NT2/D1 (cell line): ENCODE results near the gene LIMK2.
"Not testable (repeated sequence)": the region's sequence is repeated elsewhere in the genome, so short reads cannot be mapped to it uniquely, and the experiment has no call there.

Experiments
- DNase-seq: peaks from one replicate; pipeline ENCODE4 v3.0.0-alpha.2; 2011; ENCODE audit warnings: low read depth, low spot score
- H3K27me3 ChIP-seq: 2 replicates; pipeline ENCODE4 v1.6.0; 2011; ENCODE audit warnings: mild to moderate bottlenecking; ENCODE audit not compliant: insufficient read length, insufficient read depth
- H3K36me3 ChIP-seq: 2 replicates; pipeline ENCODE4 v1.6.1; 2011; ENCODE audit warnings: mild to moderate bottlenecking, low read length, mixed read lengths; ENCODE audit not compliant: insufficient read depth, insufficient read length
- H3K4me1 ChIP-seq: 2 replicates; pipeline ENCODE4 v1.5.1; 2011; ENCODE audit not compliant: insufficient read depth, insufficient read length
- H3K4me3 ChIP-seq: 2 replicates; pipeline ENCODE4 v1.5.1; 2011; ENCODE audit warnings: low read depth; ENCODE audit not compliant: insufficient read length
- H3K9ac ChIP-seq: 2 replicates; pipeline ENCODE4 v1.6.0; 2011; ENCODE audit warnings: low read depth; ENCODE audit not compliant: insufficient read length
- H3K9me3 ChIP-seq: 2 replicates; pipeline ENCODE4 v1.5.1; 2011; ENCODE audit warnings: mild to moderate bottlenecking, low read length; ENCODE audit not compliant: insufficient read depth
- SUZ12 ChIP-seq: IDR thresholded peaks from 2 replicates; pipeline ENCODE4 v1.6.1; 2011; ENCODE audit not compliant: insufficient read length, insufficient read depth; ENCODE audit errors: extremely low read depth
- YY1 ChIP-seq: IDR thresholded peaks from 2 replicates; pipeline ENCODE4 v1.6.1; 2011; ENCODE audit not compliant: insufficient read length, insufficient read depth
- ZNF274 ChIP-seq: IDR thresholded peaks from 2 replicates; pipeline ENCODE4 v1.6.1; 2011; ENCODE audit warnings: mild to moderate bottlenecking, low read depth, low read length

LIMK2 gene

DNA sequence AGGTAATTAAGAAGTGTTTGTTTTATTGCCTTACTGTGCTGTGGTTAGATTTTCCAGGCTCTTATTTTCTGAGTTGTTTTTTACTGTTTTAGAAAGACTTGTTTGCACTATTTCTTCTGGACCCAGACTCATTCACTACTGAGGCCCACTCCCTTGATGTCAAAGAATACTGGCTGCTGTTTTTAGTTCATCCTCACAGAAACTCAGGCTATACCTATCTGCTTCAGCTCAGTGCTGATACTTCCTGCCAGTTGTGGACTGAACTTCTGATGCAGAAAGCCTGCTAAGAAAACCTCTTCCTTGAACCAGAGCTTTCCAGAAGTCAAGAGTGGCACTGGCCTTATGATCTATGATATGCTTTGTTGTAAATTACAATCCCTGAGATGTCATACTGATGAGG lies 96.1 kb downstream of the LIMK2 start:
- no peak for TF ChIP-seq ZNF274
- no peak for TF ChIP-seq SUZ12
- no peak for TF ChIP-seq YY1

DNA sequence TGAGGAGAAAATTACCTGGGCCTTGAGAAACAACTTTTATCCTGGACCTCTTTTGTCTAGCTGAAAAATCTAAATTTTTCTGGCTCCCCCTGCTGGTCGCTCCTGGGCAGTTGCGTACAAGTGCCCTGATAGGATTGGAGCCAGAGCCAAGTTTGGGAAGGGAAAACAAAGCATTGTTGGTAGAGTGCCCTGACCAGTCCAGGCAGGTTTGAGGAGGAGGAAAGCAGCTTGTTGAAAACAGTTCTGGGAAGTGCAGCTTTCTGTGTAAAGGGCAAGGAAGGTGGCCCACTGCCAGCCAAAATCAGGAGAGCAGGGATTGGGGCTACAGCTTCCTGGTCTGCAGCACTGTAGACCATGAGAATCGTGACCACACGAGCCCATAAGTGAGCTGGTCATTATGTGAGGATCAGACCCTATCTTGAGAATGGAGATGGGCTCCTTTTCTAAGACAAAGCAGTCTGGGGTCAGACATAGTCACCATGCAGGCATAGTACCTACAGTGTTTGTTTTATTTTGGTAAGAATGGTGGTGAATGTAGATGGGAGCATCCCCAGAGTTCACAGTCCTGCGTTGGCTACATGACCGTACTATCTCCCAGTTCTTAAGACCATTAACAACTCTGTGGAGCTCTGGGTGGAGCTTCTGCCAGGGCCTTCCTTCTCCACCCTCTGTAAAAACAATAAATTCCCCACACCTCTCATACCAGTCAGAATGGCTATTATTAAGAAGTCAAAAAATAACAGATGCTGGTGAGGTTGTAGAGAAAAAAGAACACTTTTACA lies 101.5 kb downstream of the LIMK2 start:
- Histone ChIP-seq H3K4me1 (peaks cover 2% of the 10 kb centered on the region), H3K9ac (no peak overlapping the region), H3K4me3 (no peak overlapping the region), H3K36me3 (no peaks in the 10 kb centered on the region), H3K9me3 (no peaks in the 10 kb centered on the region), H3K27me3 (no peaks in the 10 kb centered on the region)
- TF ChIP-seq YY1 (no peak), SUZ12 (no peak), ZNF274 (no peak)
- no peak for DNase-seq

More for the DNA sequence above, 96.1 kb downstream of the LIMK2 start:
- no peaks in the 10 kb centered on the region for H3K4me1 ChIP-seq
- H3K27me3 ChIP-seq: no peaks in the 10 kb centered on the region
- H3K9me3 ChIP-seq: no peaks in the 10 kb centered on the region
- H3K9ac ChIP-seq: no peak overlapping the region
- H3K4me3 ChIP-seq: no peak overlapping the region
- H3K36me3 ChIP-seq: no peaks in the 10 kb centered on the region
- no peak for DNase-seq

DNA sequence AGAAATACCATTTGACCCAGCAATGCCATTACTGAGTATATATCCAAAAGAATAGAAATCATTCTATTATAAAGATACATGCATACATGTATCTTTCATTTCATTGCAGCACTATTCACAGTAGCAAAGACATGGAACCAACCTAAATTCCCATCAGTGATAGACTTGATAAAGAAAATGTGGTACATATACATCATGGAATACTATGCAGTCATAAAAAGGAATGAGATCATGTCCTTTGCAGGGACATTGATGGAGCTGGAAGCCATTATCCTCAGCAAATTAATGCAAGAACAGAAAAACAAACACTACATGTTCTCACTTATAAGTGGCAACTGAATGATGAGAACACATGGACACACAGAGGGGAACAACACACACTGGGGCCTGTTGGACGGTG lies 102.1 kb downstream of the LIMK2 start:
- DNase-seq, H3K4me3 ChIP-seq, H3K9ac ChIP-seq, H3K9me3 ChIP-seq, H3K4me1 ChIP-seq, H3K36me3 ChIP-seq, H3K27me3 ChIP-seq: not testable (repeated sequence)

DNA sequence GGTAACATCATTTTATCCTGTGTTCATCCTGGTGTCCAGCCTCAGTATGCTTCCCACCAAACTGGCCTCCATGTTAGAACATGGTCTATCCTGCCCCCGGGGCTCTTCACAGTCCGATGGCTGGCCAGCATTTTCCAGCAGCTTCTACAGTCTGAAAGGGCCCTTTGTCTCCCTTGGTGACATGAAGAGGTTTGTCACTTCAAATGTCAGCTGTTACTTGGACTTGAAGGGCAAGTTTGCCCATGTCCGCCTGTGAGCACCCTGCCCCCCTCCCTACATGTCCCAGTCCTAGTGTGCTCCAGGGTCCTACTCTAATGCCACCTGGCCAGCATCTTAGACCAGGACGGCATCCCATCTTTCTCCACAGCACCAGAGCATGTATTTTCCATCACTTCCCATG lies 109.3 kb downstream of the LIMK2 start:
- no peaks in the 10 kb centered on the region for H3K27me3 ChIP-seq
- no peak for DNase-seq
- no peaks in the 10 kb centered on the region for H3K9me3 ChIP-seq
- TF ChIP-seq SUZ12: no peak
- TF ChIP-seq ZNF274: no peak
- TF ChIP-seq YY1: no peak
- no peak overlapping the region for H3K9ac ChIP-seq
- no peak overlapping the region for H3K4me3 ChIP-seq
- peaks cover 25% of the 10 kb centered on the region for H3K36me3 ChIP-seq
- H3K4me1 ChIP-seq: no peaks in the 10 kb centered on the region

DNA sequence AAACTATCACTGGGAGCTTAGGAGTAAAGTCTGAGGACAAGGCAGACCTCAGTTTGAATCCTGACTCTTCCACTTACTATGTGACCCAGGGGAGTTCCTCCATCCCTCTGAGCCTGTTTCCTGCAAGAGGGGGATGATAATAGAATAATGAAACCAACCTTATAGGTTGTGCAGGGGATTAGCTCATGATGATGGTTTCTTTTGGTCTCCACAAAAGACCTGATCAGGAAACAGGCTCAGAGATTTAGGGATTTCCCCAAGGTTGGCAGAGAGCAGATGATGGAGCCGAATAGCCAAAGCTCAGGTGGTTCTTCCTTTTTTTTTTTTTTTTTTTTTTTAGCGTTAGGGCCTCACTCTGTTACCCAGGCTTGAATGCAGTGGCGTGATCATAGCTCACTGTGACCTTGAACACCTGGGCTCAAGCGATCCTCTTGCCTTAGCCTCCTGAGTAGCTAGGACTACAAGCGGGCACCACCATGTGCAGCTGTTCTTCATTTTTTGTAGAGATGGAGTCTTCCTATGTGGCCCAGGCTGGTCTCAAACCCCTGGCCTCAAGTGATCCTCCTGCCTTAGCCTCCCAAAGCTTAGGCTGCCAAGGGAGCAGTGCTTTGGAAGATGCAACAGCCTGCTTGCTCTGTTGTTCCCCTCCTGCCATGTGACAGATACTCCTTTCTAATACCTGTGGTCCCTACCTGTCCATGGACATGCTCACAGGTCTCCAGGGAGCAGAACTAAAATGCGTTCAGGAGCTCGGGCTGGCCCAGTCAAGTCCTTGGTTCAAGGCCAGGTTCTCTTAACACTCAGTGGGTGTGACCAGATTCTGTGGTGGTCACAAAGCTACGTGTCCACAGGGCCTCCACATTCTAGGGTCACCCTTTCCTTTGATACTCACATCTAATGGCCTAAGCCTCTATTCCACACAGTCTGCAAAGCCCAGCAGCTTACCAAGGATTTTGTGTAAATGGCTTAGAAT lies 111.8 kb downstream of the LIMK2 start:
- no peaks in the 10 kb centered on the region for H3K9me3 ChIP-seq
- TF ChIP-seq YY1: no peak
- TF ChIP-seq ZNF274: no peak
- no peak for TF ChIP-seq SUZ12
- no peak for DNase-seq
- no peak overlapping the region for H3K4me3 ChIP-seq
- peaks cover 41% of the 10 kb centered on the region for H3K36me3 ChIP-seq
- no peak overlapping the region for H3K9ac ChIP-seq
- H3K4me1 ChIP-seq: no peaks in the 10 kb centered on the region
- no peaks in the 10 kb centered on the region for H3K27me3 ChIP-seq

DNA sequence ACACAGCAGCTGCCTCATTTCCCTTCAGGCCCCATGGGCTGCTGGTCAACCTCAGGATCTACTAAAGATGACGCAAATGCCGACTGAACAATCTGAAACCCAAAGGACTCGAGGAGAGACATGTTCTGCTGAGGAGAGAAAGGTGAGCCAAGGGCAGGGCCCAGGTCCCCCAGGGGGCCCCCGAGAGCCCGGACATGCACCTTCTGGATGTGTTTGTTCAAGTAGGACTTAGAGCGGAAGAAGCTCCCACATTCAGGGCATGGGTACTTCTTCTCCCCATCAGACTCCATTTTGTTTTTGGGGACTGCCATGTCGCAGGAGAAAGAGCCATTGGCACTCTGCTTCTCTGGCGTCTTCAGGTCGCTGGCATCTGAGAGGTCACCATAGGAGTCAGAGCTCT lies 114.8 kb downstream of the LIMK2 start:
- no peak overlapping the region for H3K9ac ChIP-seq
- H3K4me3 ChIP-seq: no peak overlapping the region
- peaks cover 3% of the 10 kb centered on the region for H3K4me1 ChIP-seq
- H3K9me3 ChIP-seq: no peaks in the 10 kb centered on the region
- H3K36me3 ChIP-seq: peaks cover 59% of the 10 kb centered on the region
- H3K27me3 ChIP-seq: no peaks in the 10 kb centered on the region
- no peak for TF ChIP-seq SUZ12
- TF ChIP-seq ZNF274: no peak
- TF ChIP-seq YY1: no peak
- DNase-seq: no peak
